HEK293 (cell line): ENCODE measurements around the gene LHFPL5.

ENCODE experiments used
- CTCF ChIA-PET: fragments of 350-600 bp; formaldehyde crosslinking; extraction: SDS; loops from one replicate; lab custom pipeline; 2021; ENCODE audit warnings: antibody characterized with exemption; lab: Yijun Ruan, JAX
- POLR2A ChIA-PET: fragments of 300-600 bp; formaldehyde crosslinking; extraction: SDS; loops from one replicate; lab custom pipeline; 2020; ENCODE audit warnings: antibody characterized with exemption, inconsistent platforms; lab: Yijun Ruan, JAX
- H3K27ac ChIP-seq: fragments of 200-500 bp; sonication (Bioruptor generic); 2 replicates; pipeline ENCODE4 v1.5.1; 2014; ENCODE audit warnings: low read depth, low read length, control low read depth, inconsistent platforms; ENCODE audit errors: extremely low read depth
- H3K36me3 ChIP-seq, 2 experiments: fragments of 200-500 bp in 1 of 2; sonication (Bioruptor generic) in 1 of 2; 1 replicate in 1 of 2; 2 replicates in 1 of 2; pipeline ENCODE4 v1.5.1; 2014 to 2017; ENCODE audit warnings: inconsistent platforms in 2 of 2, low read length in 2 of 2; ENCODE audit not compliant: control insufficient read depth in 2 of 2, insufficient read depth in 1 of 2
- H3K4me1 ChIP-seq: fragments of 200-500 bp; sonication (Bioruptor generic); 2 replicates; pipeline ENCODE4 v1.5.1; 2014; ENCODE audit warnings: mild to moderate bottlenecking, low read length, inconsistent platforms; ENCODE audit not compliant: control insufficient read depth, insufficient read depth
- H3K4me3 ChIP-seq: 2 replicates; pipeline ENCODE4 v1.5.1; 2011; ENCODE audit warnings: low read depth, mild to moderate bottlenecking, control low read depth, low read length, moderate library complexity
- H3K9me3 ChIP-seq: fragments of 200-500 bp; sonication (Bioruptor generic); 2 replicates; pipeline ENCODE4 v1.5.1; 2014; ENCODE audit warnings: low read depth, low read length, inconsistent platforms; ENCODE audit not compliant: control insufficient read depth, insufficient read depth
- ZNF366 ChIP-seq: fragments of 450-650 bp; formaldehyde crosslinking; conservative IDR thresholded peaks from 2 replicates; pipeline ENCODE4 v1.5.1; 2016; ENCODE audit warnings: missing biosample characterization, missing genetic modification characterization
- ZNF394 ChIP-seq: fragments of 450-650 bp; formaldehyde crosslinking; IDR thresholded peaks from 2 replicates; pipeline ENCODE4 v1.5.1; 2016; ENCODE audit warnings: missing biosample characterization, missing genetic modification characterization, mild to moderate bottlenecking, moderate library complexity, borderline replicate concordance
- TF ChIP-seq, protein P1 (sequence below): fragments of 450-650 bp; formaldehyde crosslinking; IDR thresholded peaks from 2 replicates; pipeline ENCODE4 v1.5.1; 2016; ENCODE audit warnings: missing biosample characterization, missing genetic modification characterization
- TF ChIP-seq, protein P2 (sequence below): fragments of 450-650 bp; IDR thresholded peaks from 2 replicates; pipeline ENCODE4 v1.5.1; 2018; ENCODE audit warnings: missing biosample characterization, missing genetic modification characterization

The LHFPL5 gene

DNA sequence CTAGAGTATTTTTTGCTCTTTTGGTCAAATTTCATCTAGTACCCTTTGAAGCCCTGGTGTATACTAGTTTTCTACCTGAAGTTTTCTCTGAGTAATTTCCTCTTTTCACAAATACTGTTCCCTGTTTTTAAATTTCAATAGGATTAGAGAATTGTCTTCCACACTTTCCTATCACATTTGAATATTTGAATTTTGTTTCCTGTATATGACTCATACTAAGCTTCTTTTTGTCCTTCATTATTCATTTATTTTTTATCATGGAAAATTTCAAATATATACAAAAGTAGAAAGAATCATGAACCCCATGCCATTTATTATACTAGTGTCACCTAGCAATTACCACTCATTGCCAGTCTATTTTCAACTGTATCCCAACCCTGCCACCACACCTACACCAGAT, 52.7 kb downstream of the LHFPL5 start (continued):
- TF ChIP-seq, protein P1, sequence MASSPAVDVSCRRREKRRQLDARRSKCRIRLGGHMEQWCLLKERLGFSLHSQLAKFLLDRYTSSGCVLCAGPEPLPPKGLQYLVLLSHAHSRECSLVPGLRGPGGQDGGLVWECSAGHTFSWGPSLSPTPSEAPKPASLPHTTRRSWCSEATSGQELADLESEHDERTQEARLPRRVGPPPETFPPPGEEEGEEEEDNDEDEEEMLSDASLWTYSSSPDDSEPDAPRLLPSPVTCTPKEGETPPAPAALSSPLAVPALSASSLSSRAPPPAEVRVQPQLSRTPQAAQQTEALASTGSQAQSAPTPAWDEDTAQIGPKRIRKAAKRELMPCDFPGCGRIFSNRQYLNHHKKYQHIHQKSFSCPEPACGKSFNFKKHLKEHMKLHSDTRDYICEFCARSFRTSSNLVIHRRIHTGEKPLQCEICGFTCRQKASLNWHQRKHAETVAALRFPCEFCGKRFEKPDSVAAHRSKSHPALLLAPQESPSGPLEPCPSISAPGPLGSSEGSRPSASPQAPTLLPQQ (tag by site-specific recombination): no peak
- TF ChIP-seq, protein P2, sequence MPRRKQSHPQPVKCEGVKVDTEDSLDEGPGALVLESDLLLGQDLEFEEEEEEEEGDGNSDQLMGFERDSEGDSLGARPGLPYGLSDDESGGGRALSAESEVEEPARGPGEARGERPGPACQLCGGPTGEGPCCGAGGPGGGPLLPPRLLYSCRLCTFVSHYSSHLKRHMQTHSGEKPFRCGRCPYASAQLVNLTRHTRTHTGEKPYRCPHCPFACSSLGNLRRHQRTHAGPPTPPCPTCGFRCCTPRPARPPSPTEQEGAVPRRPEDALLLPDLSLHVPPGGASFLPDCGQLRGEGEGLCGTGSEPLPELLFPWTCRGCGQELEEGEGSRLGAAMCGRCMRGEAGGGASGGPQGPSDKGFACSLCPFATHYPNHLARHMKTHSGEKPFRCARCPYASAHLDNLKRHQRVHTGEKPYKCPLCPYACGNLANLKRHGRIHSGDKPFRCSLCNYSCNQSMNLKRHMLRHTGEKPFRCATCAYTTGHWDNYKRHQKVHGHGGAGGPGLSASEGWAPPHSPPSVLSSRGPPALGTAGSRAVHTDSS (tag by site-specific recombination): no peak
- TF ChIP-seq ZNF394 (tag by site-specific recombination): no peak

DNA sequence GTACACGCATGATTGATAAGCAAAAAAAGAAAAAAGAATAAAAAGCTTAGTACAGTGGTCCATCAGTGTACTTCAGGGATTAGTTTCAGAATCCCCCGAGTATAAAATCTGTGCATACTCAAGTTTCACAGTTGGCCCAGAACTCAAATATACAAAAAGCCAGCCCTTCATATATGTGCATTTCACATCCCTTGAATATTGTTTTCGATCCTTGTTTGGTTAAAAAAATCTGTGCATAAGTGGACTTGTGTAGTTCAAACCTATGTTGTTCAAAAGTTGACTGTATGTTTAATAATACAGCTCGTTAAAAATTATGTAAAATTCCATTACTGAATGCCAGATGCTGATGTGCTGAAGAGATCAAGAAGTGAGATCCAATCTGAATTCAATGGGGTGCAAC, 54.2 kb downstream of the LHFPL5 start:
- no peak for TF ChIP-seq ZNF366 (tag by site-specific recombination)
- CTCF ChIA-PET: interaction anchor here (0.6 kb wide), 1 partner anchor 236 kb away, joined by 5 read pairs; no protein-coding TSS in a partner anchor
- POLR2A ChIA-PET: interaction anchor here (0.6 kb wide), 1 partner anchor 74 kb away, joined by 4 read pairs; no protein-coding TSS in a partner anchor
- Histone ChIP-seq H3K27ac (no peak overlapping the region), H3K4me1 (no peaks in the 10 kb centered on the region), H3K4me3 (no peak overlapping the region), H3K9me3 (no peaks in the 10 kb centered on the region), H3K36me3 (peaks cover 59 to 92% of the 10 kb centered on the region in 2 experiments)
